NT2/D1 (cell line): ENCODE measurements around the gene COMMD9.

ENCODE experiments used
- SUZ12 ChIP-seq: IDR thresholded peaks from 2 replicates; pipeline ENCODE4 v1.6.1; 2011; ENCODE audit not compliant: insufficient read length, insufficient read depth; ENCODE audit errors: extremely low read depth
- ZNF274 ChIP-seq: IDR thresholded peaks from 2 replicates; pipeline ENCODE4 v1.6.1; 2011; ENCODE audit warnings: mild to moderate bottlenecking, low read depth, low read length

DNA sequence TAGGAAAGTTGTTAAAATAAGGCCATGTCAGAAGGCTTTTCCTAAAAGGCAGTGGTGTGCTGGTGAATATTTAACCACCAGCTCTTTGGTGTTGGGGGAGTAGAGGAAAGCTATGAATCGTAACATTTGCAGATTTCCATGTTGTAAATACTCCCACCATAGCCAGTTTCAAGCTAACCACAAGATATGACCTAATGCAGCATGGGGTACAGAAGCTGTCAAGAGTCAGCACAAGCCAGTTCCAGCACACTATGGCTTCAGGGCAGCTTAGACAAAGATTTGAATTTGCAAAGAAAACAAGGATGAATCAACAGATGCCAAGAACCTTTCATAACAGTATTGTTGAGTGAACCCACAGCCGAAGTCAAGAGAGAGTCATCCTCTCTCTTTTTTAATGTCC is 40.0 kb downstream of the COMMD9 start:
- TF ChIP-seq ZNF274 (no peak), SUZ12 (no peak)
